ENCODE results near the gene MAP1S. TPM values are rescaled to one million over a fixed set of nuclear protein-coding genes. Genes with fewer than 3 reads are reported as not detected.
A peak's percentile ranks its signal among the peaks of the same experiment; 100 is the strongest.

MAP1S gene
- total and polyA plus RNA-seq, 2 of the 13 experiments (the other 11 are each of a cell fraction or from before 2014, with no cell fraction given): 3.8 to 7.3 TPM

DNA sequence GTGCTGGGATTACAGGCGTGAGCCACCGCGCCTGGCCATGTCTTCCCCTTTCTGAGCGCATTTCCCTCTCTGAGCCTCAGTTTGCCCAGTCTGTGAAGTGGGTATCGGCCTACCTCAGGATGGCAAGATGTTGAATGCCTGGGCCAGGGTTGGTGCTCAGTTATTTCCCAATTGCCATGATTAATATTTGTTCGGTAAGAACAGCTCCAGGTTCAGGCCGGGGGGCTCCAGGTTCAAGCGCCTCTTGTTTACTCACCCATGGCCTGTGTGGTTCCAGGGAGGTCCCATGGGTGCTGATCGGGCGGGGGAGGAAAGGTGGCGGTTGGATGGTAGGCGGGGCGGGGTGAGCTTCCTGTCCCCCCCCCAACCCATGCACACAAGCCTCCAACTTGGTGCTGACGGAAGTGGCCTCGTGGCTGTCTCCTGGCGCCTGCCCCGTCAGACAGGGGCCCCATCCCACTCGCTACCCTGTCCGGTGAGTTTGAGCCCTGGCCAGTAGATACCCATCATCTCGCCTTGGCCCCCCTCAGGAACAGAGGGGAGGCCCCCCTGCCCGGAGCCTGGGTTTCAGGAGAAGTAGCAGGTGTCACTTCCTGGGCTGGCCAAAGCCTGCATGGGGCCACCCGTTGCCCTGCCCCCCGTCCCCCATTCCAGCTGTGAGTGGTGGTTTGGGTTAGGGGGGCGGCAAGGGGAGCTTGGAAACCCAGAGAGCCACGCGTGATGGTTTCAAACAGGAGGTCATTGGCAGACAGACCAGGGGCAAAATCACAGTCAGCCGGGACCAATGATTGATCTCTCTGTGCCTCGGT, 32.0 kb downstream of the MAP1S start, which contains the start of gene FCHO1 (continued):
- TF ChIP-seq, protein P1, sequence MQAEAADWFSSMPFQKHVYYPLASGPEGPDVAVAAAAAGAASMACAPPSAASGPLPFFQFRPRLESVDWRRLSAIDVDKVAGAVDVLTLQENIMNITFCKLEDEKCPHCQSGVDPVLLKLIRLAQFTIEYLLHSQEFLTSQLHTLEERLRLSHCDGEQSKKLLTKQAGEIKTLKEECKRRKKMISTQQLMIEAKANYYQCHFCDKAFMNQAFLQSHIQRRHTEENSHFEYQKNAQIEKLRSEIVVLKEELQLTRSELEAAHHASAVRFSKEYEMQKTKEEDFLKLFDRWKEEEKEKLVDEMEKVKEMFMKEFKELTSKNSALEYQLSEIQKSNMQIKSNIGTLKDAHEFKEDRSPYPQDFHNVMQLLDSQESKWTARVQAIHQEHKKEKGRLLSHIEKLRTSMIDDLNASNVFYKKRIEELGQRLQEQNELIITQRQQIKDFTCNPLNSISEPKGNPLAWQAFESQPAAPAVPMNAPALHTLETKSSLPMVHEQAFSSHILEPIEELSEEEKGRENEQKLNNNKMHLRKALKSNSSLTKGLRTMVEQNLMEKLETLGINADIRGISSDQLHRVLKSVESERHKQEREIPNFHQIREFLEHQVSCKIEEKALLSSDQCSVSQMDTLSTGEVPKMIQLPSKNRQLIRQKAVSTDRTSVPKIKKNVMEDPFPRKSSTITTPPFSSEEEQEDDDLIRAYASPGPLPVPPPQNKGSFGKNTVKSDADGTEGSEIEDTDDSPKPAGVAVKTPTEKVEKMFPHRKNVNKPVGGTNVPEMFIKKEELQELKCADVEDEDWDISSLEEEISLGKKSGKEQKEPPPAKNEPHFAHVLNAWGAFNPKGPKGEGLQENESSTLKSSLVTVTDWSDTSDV (CRISPR knock-in tag; IDR thresholded peaks at IDR 0.05): no peak
- TF ChIP-seq, protein P2, sequence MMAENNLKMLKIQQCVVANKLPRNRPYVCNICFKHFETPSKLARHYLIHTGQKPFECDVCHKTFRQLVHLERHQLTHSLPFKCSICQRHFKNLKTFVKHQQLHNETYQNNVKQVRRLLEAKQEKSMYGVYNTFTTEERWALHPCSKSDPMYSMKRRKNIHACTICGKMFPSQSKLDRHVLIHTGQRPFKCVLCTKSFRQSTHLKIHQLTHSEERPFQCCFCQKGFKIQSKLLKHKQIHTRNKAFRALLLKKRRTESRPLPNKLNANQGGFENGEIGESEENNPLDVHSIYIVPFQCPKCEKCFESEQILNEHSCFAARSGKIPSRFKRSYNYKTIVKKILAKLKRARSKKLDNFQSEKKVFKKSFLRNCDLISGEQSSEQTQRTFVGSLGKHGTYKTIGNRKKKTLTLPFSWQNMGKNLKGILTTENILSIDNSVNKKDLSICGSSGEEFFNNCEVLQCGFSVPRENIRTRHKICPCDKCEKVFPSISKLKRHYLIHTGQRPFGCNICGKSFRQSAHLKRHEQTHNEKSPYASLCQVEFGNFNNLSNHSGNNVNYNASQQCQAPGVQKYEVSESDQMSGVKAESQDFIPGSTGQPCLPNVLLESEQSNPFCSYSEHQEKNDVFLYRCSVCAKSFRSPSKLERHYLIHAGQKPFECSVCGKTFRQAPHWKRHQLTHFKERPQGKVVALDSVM (CRISPR knock-in tag; IDR thresholded peaks at IDR 0.05): peak; percentile 67; the same call in 1 of the 2 replicates
- TF ChIP-seq, protein P3, sequence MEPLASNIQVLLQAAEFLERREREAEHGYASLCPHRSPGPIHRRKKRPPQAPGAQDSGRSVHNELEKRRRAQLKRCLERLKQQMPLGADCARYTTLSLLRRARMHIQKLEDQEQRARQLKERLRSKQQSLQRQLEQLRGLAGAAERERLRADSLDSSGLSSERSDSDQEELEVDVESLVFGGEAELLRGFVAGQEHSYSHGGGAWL (CRISPR knock-in tag; IDR thresholded peaks at IDR 0.05): no peak
- TF ChIP-seq, protein P4, sequence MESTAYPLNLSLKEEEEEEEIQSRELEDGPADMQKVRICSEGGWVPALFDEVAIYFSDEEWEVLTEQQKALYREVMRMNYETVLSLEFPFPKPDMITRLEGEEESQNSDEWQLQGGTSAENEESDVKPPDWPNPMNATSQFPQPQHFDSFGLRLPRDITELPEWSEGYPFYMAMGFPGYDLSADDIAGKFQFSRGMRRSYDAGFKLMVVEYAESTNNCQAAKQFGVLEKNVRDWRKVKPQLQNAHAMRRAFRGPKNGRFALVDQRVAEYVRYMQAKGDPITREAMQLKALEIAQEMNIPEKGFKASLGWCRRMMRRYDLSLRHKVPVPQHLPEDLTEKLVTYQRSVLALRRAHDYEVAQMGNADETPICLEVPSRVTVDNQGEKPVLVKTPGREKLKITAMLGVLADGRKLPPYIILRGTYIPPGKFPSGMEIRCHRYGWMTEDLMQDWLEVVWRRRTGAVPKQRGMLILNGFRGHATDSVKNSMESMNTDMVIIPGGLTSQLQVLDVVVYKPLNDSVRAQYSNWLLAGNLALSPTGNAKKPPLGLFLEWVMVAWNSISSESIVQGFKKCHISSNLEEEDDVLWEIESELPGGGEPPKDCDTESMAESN (CRISPR knock-in tag; conservative IDR thresholded peaks at IDR 0.05): no peak
- TF ChIP-seq, protein P5, sequence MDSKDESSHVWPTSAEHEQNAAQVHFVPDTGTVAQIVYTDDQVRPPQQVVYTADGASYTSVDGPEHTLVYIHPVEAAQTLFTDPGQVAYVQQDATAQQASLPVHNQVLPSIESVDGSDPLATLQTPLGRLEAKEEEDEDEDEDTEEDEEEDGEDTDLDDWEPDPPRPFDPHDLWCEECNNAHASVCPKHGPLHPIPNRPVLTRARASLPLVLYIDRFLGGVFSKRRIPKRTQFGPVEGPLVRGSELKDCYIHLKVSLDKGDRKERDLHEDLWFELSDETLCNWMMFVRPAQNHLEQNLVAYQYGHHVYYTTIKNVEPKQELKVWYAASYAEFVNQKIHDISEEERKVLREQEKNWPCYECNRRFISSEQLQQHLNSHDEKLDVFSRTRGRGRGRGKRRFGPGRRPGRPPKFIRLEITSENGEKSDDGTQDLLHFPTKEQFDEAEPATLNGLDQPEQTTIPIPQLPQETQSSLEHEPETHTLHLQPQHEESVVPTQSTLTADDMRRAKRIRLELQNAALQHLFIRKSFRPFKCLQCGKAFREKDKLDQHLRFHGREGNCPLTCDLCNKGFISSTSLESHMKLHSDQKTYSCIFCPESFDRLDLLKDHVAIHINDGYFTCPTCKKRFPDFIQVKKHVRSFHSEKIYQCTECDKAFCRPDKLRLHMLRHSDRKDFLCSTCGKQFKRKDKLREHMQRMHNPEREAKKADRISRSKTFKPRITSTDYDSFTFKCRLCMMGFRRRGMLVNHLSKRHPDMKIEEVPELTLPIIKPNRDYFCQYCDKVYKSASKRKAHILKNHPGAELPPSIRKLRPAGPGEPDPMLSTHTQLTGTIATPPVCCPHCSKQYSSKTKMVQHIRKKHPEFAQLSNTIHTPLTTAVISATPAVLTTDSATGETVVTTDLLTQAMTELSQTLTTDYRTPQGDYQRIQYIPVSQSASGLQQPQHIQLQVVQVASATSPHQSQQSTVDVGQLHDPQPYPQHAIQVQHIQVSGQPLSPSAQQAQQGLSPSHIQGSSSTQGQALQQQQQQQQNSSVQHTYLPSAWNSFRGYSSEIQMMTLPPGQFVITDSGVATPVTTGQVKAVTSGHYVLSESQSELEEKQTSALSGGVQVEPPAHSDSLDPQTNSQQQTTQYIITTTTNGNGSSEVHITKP (CRISPR knock-in tag; IDR thresholded peaks at IDR 0.05; ENCODE audit: low read depth): peak; percentile 53; the same call in 1 of the 2 replicates
- TF ChIP-seq PHF21A (CRISPR knock-in tag; IDR thresholded peaks at IDR 0.05) (peak; percentile 41; the same call in 1 of the 2 replicates), TBX2 (CRISPR knock-in tag; IDR thresholded peaks at IDR 0.05; ENCODE audit: borderline replicate concordance) (peak; percentile 27; the same call in 1 of the 2 replicates), SAP130 (CRISPR knock-in tag; IDR thresholded peaks at IDR 0.05; ENCODE audit: low read depth) (peak; percentile 55; the same call in 1 of the 2 replicates), HDAC2 (CRISPR knock-in tag; IDR thresholded peaks at IDR 0.05) (peak; percentile 13; the same call in 1 of the 2 replicates), KLF12 (CRISPR knock-in tag; IDR thresholded peaks at IDR 0.05; ENCODE audit: borderline replicate concordance) (no peak), RBFOX2 (IDR thresholded peaks at IDR 0.05; ENCODE audit: low read depth, low read length) (peak; percentile 34; the same call in 1 of the 2 replicates), SP5 (CRISPR knock-in tag; IDR thresholded peaks at IDR 0.05; ENCODE audit: borderline replicate concordance, low read depth) (0 out of 2 replicates have a peak, but pooled peaks have one; percentile 45)
- TF ChIP-seq, protein P6, sequence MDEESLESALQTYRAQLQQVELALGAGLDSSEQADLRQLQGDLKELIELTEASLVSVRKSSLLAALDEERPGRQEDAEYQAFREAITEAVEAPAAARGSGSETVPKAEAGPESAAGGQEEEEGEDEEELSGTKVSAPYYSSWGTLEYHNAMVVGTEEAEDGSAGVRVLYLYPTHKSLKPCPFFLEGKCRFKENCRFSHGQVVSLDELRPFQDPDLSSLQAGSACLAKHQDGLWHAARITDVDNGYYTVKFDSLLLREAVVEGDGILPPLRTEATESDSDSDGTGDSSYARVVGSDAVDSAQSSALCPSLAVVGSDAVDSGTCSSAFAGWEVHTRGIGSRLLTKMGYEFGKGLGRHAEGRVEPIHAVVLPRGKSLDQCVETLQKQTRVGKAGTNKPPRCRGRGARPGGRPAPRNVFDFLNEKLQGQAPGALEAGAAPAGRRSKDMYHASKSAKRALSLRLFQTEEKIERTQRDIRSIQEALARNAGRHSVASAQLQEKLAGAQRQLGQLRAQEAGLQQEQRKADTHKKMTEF (CRISPR knock-in tag; IDR thresholded peaks at IDR 0.05): peak; percentile 54; the same call in 1 of the 2 replicates
- TF ChIP-seq, protein P7, sequence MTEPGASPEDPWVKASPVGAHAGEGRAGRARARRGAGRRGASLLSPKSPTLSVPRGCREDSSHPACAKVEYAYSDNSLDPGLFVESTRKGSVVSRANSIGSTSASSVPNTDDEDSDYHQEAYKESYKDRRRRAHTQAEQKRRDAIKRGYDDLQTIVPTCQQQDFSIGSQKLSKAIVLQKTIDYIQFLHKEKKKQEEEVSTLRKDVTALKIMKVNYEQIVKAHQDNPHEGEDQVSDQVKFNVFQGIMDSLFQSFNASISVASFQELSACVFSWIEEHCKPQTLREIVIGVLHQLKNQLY (CRISPR knock-in tag; IDR thresholded peaks at IDR 0.05): 0 out of 2 replicates have a peak, but pooled peaks have one; percentile 30
